Activated T-helper 1 cell treated with anti-CD3 and anti-CD28 coated beads, Interleukin-12 subunit alpha, Interleukin-12 subunit beta, Interleukin-2, Interleukin-4 antibody, amounts not matched to agents 30 ng/mL and 10 ng/mL and 1 ng/mL, durations not matched to agents 14 hours and 24 hours and 36 hours (primary cell): Measurements from ENCODE around the gene SERPINA10. TPM values are rescaled to one million over a fixed set of nuclear protein-coding genes. Genes with fewer than 3 reads are reported as not detected.
"Not testable (repeated sequence)": the region's sequence is repeated elsewhere in the genome, so short reads cannot be mapped to it uniquely, and the experiment has no call there.

Experiments
- DNase-seq: peaks from one replicate; pipeline ENCODE4 v3.0.0; 2021; ENCODE audit warnings: low spot score
- H3K27ac Mint-ChIP-seq: one replicate; pipeline ENCODE4 v1.8.0; 2021; ENCODE audit warnings: mild to moderate bottlenecking, mixed read lengths
- H3K27me3 Mint-ChIP-seq: one replicate; pipeline ENCODE4 v1.8.0; 2022; ENCODE audit warnings: mild to moderate bottlenecking, moderate library complexity, mixed read lengths; ENCODE audit not compliant: insufficient read depth
- H3K36me3 Mint-ChIP-seq: one replicate; pipeline ENCODE4 v1.8.0; 2021; ENCODE audit warnings: low read depth, mixed read lengths
- H3K4me1 Mint-ChIP-seq: one replicate; pipeline ENCODE4 v1.8.0; 2021; ENCODE audit warnings: low read depth, mixed read lengths
- H3K4me3 Mint-ChIP-seq: one replicate; pipeline ENCODE4 v1.8.0; 2021; ENCODE audit warnings: mild to moderate bottlenecking, moderate library complexity, mixed read lengths
- H3K9me3 Mint-ChIP-seq: one replicate; pipeline ENCODE4 v1.8.0; 2021; ENCODE audit warnings: mixed read lengths
- intact Hi-C: fragments of 100-400 bp; cut with micrococcal nuclease; formaldehyde crosslinking; loops from one replicate; pipeline ENCODE4 v1.15.1; 2024
- total RNA-seq: library from RNA; stranded (reverse); gene quantifications from 2 replicates; pipeline ENCODE4 v1.2.3, GENCODE V29; 2022

SERPINA10 gene
- total RNA-seq, 1 donor from 2014 or later: not detected

DNA sequence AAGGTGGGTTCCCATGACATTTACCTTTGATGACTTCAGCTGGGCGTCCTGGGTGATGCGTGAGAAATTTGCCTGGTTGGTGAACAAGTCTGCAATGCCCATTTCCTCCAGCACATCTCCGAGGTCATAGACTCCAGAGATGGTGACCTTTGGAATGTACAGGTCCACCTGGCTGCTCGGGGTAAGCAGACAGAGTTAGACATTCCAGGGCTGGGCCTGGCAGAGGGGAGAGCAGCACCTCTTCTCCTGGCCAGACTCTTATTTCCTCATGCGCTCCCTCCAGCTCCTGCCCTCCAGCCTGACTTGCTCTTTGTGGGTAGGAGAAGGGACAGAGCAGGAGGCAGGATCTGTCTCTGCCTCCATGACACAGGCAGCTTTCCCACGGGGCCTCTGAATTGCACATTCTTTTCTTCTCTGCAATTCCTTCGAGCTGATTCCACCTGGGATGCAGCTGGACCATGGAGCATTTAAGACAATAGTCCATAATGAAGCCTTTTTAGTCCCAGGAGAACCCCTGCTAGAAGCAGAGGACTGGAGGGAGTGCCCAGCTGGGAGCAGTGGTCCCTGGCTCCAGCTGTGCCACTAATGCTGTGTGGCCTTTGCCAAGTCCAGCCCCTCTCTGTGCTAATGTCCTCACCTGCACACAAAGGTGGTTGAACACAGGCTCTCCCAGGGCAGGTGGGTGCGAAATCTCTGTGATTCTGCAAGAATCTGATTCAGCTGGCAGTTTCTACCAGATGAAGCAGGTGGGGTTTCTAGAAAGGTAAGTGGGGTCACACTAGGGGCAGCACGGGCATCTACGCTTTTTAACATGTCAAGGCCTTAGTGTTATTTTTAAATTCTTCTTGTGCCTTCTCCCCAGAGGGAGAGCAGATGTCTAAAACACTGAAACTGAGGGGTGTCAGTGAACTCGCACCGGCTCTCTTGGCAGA lies 13.2 kb upstream of the SERPINA10 start:
- H3K36me3 Mint-ChIP-seq: no peaks in the 10 kb centered on the region
- H3K27me3 Mint-ChIP-seq: no peaks in the 10 kb centered on the region
- no peak overlapping the region for H3K27ac Mint-ChIP-seq
- no peak for DNase-seq
- intact Hi-C loops: loop anchor here (5.0 kb wide), 1 partner anchor 174 kb away; no protein-coding TSS in a partner anchor
- H3K4me1 Mint-ChIP-seq: no peaks in the 10 kb centered on the region
- peaks cover 25% of the 10 kb centered on the region for H3K9me3 Mint-ChIP-seq
- no peak overlapping the region for H3K4me3 Mint-ChIP-seq

DNA sequence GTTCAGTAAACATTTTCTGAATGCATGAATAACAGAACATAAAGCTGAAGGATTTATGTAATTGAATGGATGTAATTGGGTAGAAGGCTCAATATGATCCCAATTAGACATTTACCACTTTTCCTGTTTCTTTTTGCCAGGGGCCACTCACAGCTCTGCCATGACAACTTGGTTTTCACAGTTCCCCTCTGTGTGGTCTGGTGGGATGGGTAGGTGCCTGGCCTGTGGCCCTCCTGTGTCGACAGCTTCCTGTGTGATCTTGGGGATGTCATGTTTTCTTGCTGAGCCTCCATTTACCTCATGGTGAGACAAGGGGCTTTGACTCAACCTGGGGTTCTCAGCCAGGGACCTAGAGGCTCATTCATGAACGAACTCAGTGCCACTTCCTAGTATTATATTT lies 12.6 kb upstream of the SERPINA10 start:
- no peak overlapping the region for H3K27ac Mint-ChIP-seq
- intact Hi-C loops: loop anchor here (5.0 kb wide), 1 partner anchor 173 kb away; no protein-coding TSS in a partner anchor
- H3K27me3 Mint-ChIP-seq: no peaks in the 10 kb centered on the region

GRCh38 chr14:94304243-94304642 lies 11.2 kb upstream of the SERPINA10 start:
- DNase-seq: no peak
- Mint-ChIP-seq H3K4me3 (no peak overlapping the region), H3K27me3 (no peaks in the 10 kb centered on the region)

More for the DNA sequence above, 12.6 kb upstream of the SERPINA10 start:
- no peaks in the 10 kb centered on the region for H3K4me1 Mint-ChIP-seq
- no peak overlapping the region for H3K4me3 Mint-ChIP-seq
- DNase-seq: no peak
- H3K9me3 Mint-ChIP-seq: peaks cover 25% of the 10 kb centered on the region
- H3K36me3 Mint-ChIP-seq: no peaks in the 10 kb centered on the region

GRCh38 chr14:94303111-94303510 lies 10.0 kb upstream of the SERPINA10 start:
- no peaks in the 10 kb centered on the region for H3K36me3 Mint-ChIP-seq
- no peak for DNase-seq
- H3K4me3 Mint-ChIP-seq: no peak overlapping the region
- H3K27me3 Mint-ChIP-seq: no peaks in the 10 kb centered on the region
- no peak overlapping the region for H3K27ac Mint-ChIP-seq
- H3K4me1 Mint-ChIP-seq: no peaks in the 10 kb centered on the region
- intact Hi-C loops: no loop called here
- H3K9me3 Mint-ChIP-seq: peaks cover 18% of the 10 kb centered on the region

More at GRCh38 chr14:94304243-94304642, 11.2 kb upstream of the SERPINA10 start:
- H3K36me3 Mint-ChIP-seq: no peaks in the 10 kb centered on the region
- peaks cover 24% of the 10 kb centered on the region for H3K9me3 Mint-ChIP-seq
- no peak overlapping the region for H3K27ac Mint-ChIP-seq
- intact Hi-C loops: no loop called here
- no peaks in the 10 kb centered on the region for H3K4me1 Mint-ChIP-seq

- Mint-ChIP-seq H3K4me1 (no peaks in the 10 kb centered on the region), H3K9me3 (peaks cover 6% of the 10 kb centered on the region), H3K4me3 (no peak overlapping the region), H3K36me3 (no peaks in the 10 kb centered on the region), H3K27me3 (no peaks in the 10 kb centered on the region), H3K27ac (no peak overlapping the region)
- intact Hi-C loops: no loop called here
- DNase-seq: no peak
These were observed 5.1 kb upstream of the SERPINA10 start for GRCh38 chr14:94298130-94298529.

GRCh38 chr14:94296181-94296545 lies 3.1 kb upstream of the SERPINA10 start:
- H3K4me3 Mint-ChIP-seq, DNase-seq, intact Hi-C loops, H3K27ac Mint-ChIP-seq, H3K36me3 Mint-ChIP-seq, H3K4me1 Mint-ChIP-seq, H3K27me3 Mint-ChIP-seq, H3K9me3 Mint-ChIP-seq: not testable (repeated sequence)

GRCh38 chr14:94295360-94296180 lies 2.5 kb upstream of the SERPINA10 start:
- H3K27ac Mint-ChIP-seq: no peak overlapping the region

DNA sequence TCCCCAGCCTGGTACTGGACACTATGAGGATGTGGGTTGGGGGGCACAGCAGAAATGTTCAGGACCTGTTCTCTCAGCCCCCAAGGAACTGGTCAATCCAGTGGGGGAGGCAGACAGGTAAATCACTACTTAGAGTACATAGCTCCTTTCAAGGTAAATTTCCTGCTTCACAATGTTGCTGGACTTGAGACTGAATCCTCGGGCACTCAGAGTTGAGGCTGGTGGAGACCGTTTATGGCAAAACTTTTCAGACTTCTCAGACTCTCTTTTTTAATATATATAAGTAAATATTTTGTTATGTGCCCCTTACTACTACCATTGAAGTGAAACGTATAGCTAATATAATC lies 483 bp upstream of the SERPINA10 start:
- Mint-ChIP-seq H3K36me3 (no peaks in the 10 kb centered on the region), H3K27ac (no peak overlapping the region), H3K27me3 (no peaks in the 10 kb centered on the region), H3K4me1 (no peaks in the 10 kb centered on the region), H3K4me3 (no peak overlapping the region), H3K9me3 (no peaks in the 10 kb centered on the region)
- intact Hi-C loops: no loop called here
- DNase-seq: no peak

More at GRCh38 chr14:94295360-94296180, 2.5 kb upstream of the SERPINA10 start:
- Mint-ChIP-seq H3K4me1 (no peaks in the 10 kb centered on the region), H3K36me3 (no peaks in the 10 kb centered on the region), H3K27me3 (no peaks in the 10 kb centered on the region), H3K4me3 (no peak overlapping the region), H3K9me3 (peaks cover 6% of the 10 kb centered on the region)
- intact Hi-C loops: no loop called here
- DNase-seq: no peak

DNA sequence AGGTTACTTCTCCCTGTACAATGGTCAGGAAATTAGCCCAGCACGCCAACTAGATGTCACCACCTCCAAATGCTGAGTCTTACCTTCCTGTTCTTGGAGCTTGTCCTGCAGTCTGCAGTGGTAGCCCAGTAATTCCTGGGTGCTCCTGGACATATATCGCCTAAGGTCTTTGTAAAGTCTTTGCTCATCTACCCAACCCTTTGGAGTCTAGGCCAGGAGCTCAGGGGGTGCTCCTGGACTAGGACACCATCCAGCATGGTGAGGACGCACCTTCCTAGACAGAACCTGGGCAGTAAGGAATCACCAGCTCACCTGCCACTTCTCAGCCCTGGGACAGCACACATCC lies 569 bp downstream of the SERPINA10 start:
- H3K27me3 Mint-ChIP-seq: no peaks in the 10 kb centered on the region
- no peak overlapping the region for H3K27ac Mint-ChIP-seq
- intact Hi-C loops: no loop called here
- no peak for DNase-seq
- H3K4me1 Mint-ChIP-seq: no peaks in the 10 kb centered on the region
- H3K36me3 Mint-ChIP-seq: no peaks in the 10 kb centered on the region
- H3K4me3 Mint-ChIP-seq: no peak overlapping the region
- H3K9me3 Mint-ChIP-seq: no peaks in the 10 kb centered on the region

GRCh38 chr14:94291906-94292525 lies 1.1 kb downstream of the SERPINA10 start:
- intact Hi-C loops: no loop called here
- Mint-ChIP-seq H3K4me3 (no peak overlapping the region), H3K27me3 (no peaks in the 10 kb centered on the region), H3K4me1 (no peaks in the 10 kb centered on the region), H3K27ac (no peak overlapping the region), H3K9me3 (no peaks in the 10 kb centered on the region), H3K36me3 (no peaks in the 10 kb centered on the region)
- DNase-seq: no peak

DNA sequence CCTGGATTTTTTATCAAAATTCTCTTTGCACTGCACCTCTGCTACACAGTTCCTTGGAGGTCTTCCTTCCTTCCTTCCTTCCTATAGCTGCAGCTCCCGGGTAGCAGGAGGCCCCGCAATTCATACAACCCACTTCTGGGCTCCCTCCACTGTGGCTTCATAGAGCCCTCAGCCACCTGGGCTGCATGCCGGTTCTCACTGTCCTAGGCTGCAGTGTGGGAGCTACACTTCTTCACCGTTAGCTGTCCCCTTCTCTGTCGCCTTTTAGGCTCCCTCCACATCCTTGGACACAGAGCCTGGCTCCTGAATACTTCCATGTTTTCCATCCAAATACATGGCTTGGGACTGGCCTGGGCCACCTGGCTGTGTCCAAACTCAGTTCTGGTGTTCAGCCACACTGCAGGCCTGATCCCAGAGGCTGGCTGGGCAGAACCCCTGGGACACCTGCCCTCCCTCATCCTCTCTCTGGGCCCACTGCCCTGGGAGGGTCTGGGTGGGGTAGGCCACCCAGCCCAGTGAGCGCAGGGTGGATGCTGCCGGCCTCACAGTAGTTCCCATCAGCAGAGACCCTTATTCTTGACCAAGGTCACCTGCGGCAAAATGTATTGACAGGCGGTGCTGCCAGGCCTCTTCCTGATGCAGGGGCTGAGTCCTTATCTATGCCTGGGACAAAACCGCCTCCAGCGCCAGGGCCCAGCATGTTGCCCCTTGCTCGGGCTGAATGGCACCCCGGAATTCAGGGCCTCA lies 1.7 kb downstream of the SERPINA10 start:
- H3K9me3 Mint-ChIP-seq: no peaks in the 10 kb centered on the region

GRCh38 chr14:94290197-94290596 lies 2.9 kb downstream of the SERPINA10 start:
- H3K4me1 Mint-ChIP-seq: no peaks in the 10 kb centered on the region
- no peak for DNase-seq

More for the DNA sequence above, 1.7 kb downstream of the SERPINA10 start:
- no peaks in the 10 kb centered on the region for H3K36me3 Mint-ChIP-seq
- no peak overlapping the region for H3K4me3 Mint-ChIP-seq
- no peak overlapping the region for H3K27ac Mint-ChIP-seq
- intact Hi-C loops: no loop called here
- H3K27me3 Mint-ChIP-seq: no peaks in the 10 kb centered on the region
- DNase-seq: no peak
- H3K4me1 Mint-ChIP-seq: no peaks in the 10 kb centered on the region

More at GRCh38 chr14:94290197-94290596, 2.9 kb downstream of the SERPINA10 start:
- intact Hi-C loops: no loop called here
- H3K4me3 Mint-ChIP-seq: no peak overlapping the region
- no peaks in the 10 kb centered on the region for H3K9me3 Mint-ChIP-seq
- H3K27me3 Mint-ChIP-seq: no peaks in the 10 kb centered on the region
- H3K27ac Mint-ChIP-seq: no peak overlapping the region
- H3K36me3 Mint-ChIP-seq: no peaks in the 10 kb centered on the region
